GM19193 (cell line): Measurements from ENCODE around the gene COL6A3.

ENCODE experiments used
- POLR2A ChIP-seq: IDR thresholded peaks from 4 replicates; pipeline ENCODE4 v1.6.1; 2011; ENCODE audit not compliant: insufficient read depth, insufficient read length; ENCODE audit errors: extremely low read depth

Gene COL6A3

GRCh38 chr2:237326266-237327171 lies 87.4 kb downstream of the COL6A3 start:
- no peak for TF ChIP-seq POLR2A

GRCh38 chr2:237324837-237325236 lies 89.1 kb downstream of the COL6A3 start:
- no peak for TF ChIP-seq POLR2A

GRCh38 chr2:237324405-237324831 lies 89.5 kb downstream of the COL6A3 start:
- TF ChIP-seq POLR2A: no peak

- no peak for TF ChIP-seq POLR2A
Measured at GRCh38 chr2:237323656-237324055, 90.3 kb downstream of the COL6A3 start.

- TF ChIP-seq POLR2A: no peak
Measured at GRCh38 chr2:237322564-237322963, 91.4 kb downstream of the COL6A3 start.

GRCh38 chr2:237321746-237322145 lies 92.2 kb downstream of the COL6A3 start:
- no peak for TF ChIP-seq POLR2A

- TF ChIP-seq POLR2A: no peak
Measured at GRCh38 chr2:237320801-237321560, 93.0 kb downstream of the COL6A3 start.

GRCh38 chr2:237319887-237320286 lies 94.1 kb downstream of the COL6A3 start:
- TF ChIP-seq POLR2A: no peak

GRCh38 chr2:237319086-237319820 lies 94.7 kb downstream of the COL6A3 start:
- TF ChIP-seq POLR2A: no peak

- no peak for TF ChIP-seq POLR2A
Measured at GRCh38 chr2:237316339-237316738, 97.6 kb downstream of the COL6A3 start.

GRCh38 chr2:237315829-237316225 lies 98.1 kb downstream of the COL6A3 start:
- no peak for TF ChIP-seq POLR2A

- TF ChIP-seq POLR2A: no peak
Measured at GRCh38 chr2:237315170-237315828, 98.7 kb downstream of the COL6A3 start.

- no peak for TF ChIP-seq POLR2A
Measured at GRCh38 chr2:237314681-237315080, 99.3 kb downstream of the COL6A3 start.

- no peak for TF ChIP-seq POLR2A
Measured at GRCh38 chr2:237314198-237314597, 99.8 kb downstream of the COL6A3 start.
